ENCODE measurements around the gene FGGY.

DNA sequence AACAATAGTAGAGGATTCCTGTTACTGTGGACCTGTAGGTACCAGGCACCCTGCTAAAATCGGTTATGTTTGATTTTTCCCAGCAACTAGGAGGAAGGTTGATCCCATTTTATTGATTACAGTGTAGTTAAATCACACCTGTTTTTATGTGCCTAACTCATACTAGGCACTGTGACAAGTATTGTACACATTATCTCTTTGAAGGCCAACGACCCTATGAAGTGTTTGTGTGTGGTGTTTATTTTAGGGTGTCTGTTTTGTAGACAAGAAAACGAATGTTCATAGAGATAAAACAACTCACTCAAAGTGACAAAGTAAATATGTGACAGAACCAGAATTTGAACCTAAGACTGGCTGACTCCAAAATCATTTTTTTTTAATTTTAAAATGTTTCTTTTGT is 49.5 kb downstream of the FGGY start:
- TF ChIP-seq, protein P1, sequence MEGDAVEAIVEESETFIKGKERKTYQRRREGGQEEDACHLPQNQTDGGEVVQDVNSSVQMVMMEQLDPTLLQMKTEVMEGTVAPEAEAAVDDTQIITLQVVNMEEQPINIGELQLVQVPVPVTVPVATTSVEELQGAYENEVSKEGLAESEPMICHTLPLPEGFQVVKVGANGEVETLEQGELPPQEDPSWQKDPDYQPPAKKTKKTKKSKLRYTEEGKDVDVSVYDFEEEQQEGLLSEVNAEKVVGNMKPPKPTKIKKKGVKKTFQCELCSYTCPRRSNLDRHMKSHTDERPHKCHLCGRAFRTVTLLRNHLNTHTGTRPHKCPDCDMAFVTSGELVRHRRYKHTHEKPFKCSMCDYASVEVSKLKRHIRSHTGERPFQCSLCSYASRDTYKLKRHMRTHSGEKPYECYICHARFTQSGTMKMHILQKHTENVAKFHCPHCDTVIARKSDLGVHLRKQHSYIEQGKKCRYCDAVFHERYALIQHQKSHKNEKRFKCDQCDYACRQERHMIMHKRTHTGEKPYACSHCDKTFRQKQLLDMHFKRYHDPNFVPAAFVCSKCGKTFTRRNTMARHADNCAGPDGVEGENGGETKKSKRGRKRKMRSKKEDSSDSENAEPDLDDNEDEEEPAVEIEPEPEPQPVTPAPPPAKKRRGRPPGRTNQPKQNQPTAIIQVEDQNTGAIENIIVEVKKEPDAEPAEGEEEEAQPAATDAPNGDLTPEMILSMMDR (IDR thresholded peaks at IDR 0.05): no peak
- TF ChIP-seq EP300 (IDR thresholded peaks at IDR 0.05): no peak
